Glutamatergic neuron (in vitro differentiated cells): ENCODE measurements around the gene INPP5F. TPM values are rescaled to one million over a fixed set of nuclear protein-coding genes. Genes with fewer than 3 reads are reported as not detected.

Source experiments
- DNase-seq: peaks from one replicate; pipeline ENCODE4 v3.0.0; 2022
- H3K27ac Mint-ChIP-seq: one replicate; pipeline ENCODE4 v1.8.0; 2020; ENCODE audit warnings: mild to moderate bottlenecking, mixed read lengths, inconsistent platforms; ENCODE audit not compliant: unreplicated experiment
- H3K27me3 Mint-ChIP-seq: one replicate; pipeline ENCODE4 v1.8.0; 2020; ENCODE audit warnings: mild to moderate bottlenecking, moderate library complexity, mixed read lengths, inconsistent platforms; ENCODE audit not compliant: unreplicated experiment
- H3K36me3 Mint-ChIP-seq: one replicate; pipeline ENCODE4 v1.8.0; 2020; ENCODE audit warnings: mild to moderate bottlenecking, mixed read lengths, inconsistent platforms; ENCODE audit not compliant: unreplicated experiment
- H3K4me1 Mint-ChIP-seq: one replicate; pipeline ENCODE4 v1.8.0; 2020; ENCODE audit warnings: mild to moderate bottlenecking, low read depth, mixed read lengths, inconsistent platforms; ENCODE audit not compliant: unreplicated experiment
- H3K4me3 Mint-ChIP-seq: one replicate; pipeline ENCODE4 v1.8.0; 2020; ENCODE audit warnings: mild to moderate bottlenecking, mixed read lengths, inconsistent platforms; ENCODE audit not compliant: unreplicated experiment
- H3K9me3 Mint-ChIP-seq: one replicate; pipeline ENCODE4 v1.8.0; 2020; ENCODE audit warnings: mild to moderate bottlenecking, moderate library complexity, mixed read lengths, inconsistent platforms; ENCODE audit not compliant: unreplicated experiment
- CTCF ChIP-seq: fragments of 200-600 bp; sonication (generic); IDR thresholded peaks from one replicate; pipeline ENCODE4 v1.5.0; 2021; ENCODE audit not compliant: partially characterized antibody, unreplicated experiment
- long read RNA-seq: library from polyadenylated mRNA; unstranded; transcript quantifications from one replicate; pipeline ENCODE4 v2.0.0, GENCODE V29; 2020; ENCODE audit not compliant: unreplicated experiment
- total RNA-seq: library from RNA; stranded (reverse); fragmentation: NEBNext Ultra II Directional; extraction: Animal tissue kit (Norgen Biotek cat#: 25700); gene quantifications from one replicate; pipeline ENCODE4 v1.2.1, GENCODE V29; 2021; ENCODE audit not compliant: unreplicated experiment

INPP5F gene
- 186 TPM for total RNA-seq
- long read RNA-seq, full-length matches to known transcripts = 16 of 36 reads
- long read RNA-seq, partial matches to known transcripts = 6 of 36 reads
- long read RNA-seq, other reads (novel, unspliced or antisense) = 14 of 36 reads

GRCh38 chr10:119725828-119726675 lies at the start of gene INPP5F:
TSS of gene INPP5F (plus strand) at chr10:119726050. CDS start at chr10:119726263, 213 bp downstream.
- Mint-ChIP-seq H3K4me1 (peaks cover 39% of the 10 kb centered on the region), H3K27me3 (peaks cover 8% of the 10 kb centered on the region), H3K4me3 (peak within 1 kb of the TSS; percentile 96), H3K36me3 (no peaks in the 10 kb centered on the region), H3K27ac (peak within 1 kb of the TSS; percentile 97), H3K9me3 (peaks cover 14% of the 10 kb centered on the region)
- peak; percentile 100 for DNase-seq
- TF ChIP-seq CTCF = peak; percentile 12

- DNase-seq = no peak
- Mint-ChIP-seq H3K36me3 (no peaks in the 10 kb centered on the region), H3K27me3 (peaks cover 8% of the 10 kb centered on the region), H3K27ac (no peak overlapping the region), H3K9me3 (peaks cover 4% of the 10 kb centered on the region), H3K4me1 (peaks cover 5% of the 10 kb centered on the region), H3K4me3 (no peak overlapping the region)
- TF ChIP-seq CTCF = no peak
Observed at GRCh38 chr10:119677126-119677525, 48.7 kb upstream of the INPP5F start.

- TF ChIP-seq CTCF = no peak
- no peak for DNase-seq
- H3K27ac Mint-ChIP-seq = no peak overlapping the region
- peaks cover 4% of the 10 kb centered on the region for H3K27me3 Mint-ChIP-seq
- H3K4me1 Mint-ChIP-seq = peaks cover 5% of the 10 kb centered on the region
- no peak overlapping the region for H3K4me3 Mint-ChIP-seq
- no peaks in the 10 kb centered on the region for H3K9me3 Mint-ChIP-seq
- no peaks in the 10 kb centered on the region for H3K36me3 Mint-ChIP-seq
Observed at GRCh38 chr10:119677904-119678755, 47.7 kb upstream of the INPP5F start.

GRCh38 chr10:119679480-119679829 lies 46.4 kb upstream of the INPP5F start:
- no peaks in the 10 kb centered on the region for H3K36me3 Mint-ChIP-seq
- TF ChIP-seq CTCF = no peak
- H3K9me3 Mint-ChIP-seq = no peaks in the 10 kb centered on the region
- H3K4me3 Mint-ChIP-seq = no peak overlapping the region
- H3K27me3 Mint-ChIP-seq = peaks cover 3% of the 10 kb centered on the region
- H3K4me1 Mint-ChIP-seq = peaks cover 2% of the 10 kb centered on the region
- H3K27ac Mint-ChIP-seq = no peak overlapping the region
- DNase-seq = no peak
